C1 segment of cervical spinal cord (tissue), 14 donors: Measurements from ENCODE around the gene CCDC57.
"Not testable (repeated sequence)": the region's sequence is repeated elsewhere in the genome, so short reads cannot be mapped to it uniquely, and the experiment has no call there.

Experiments
- DNase-seq, 14 donors: peaks; one replicate each; lab custom pipeline; 2025; lab: John Stamatoyannopoulos, UW

The CCDC57 gene

DNA sequence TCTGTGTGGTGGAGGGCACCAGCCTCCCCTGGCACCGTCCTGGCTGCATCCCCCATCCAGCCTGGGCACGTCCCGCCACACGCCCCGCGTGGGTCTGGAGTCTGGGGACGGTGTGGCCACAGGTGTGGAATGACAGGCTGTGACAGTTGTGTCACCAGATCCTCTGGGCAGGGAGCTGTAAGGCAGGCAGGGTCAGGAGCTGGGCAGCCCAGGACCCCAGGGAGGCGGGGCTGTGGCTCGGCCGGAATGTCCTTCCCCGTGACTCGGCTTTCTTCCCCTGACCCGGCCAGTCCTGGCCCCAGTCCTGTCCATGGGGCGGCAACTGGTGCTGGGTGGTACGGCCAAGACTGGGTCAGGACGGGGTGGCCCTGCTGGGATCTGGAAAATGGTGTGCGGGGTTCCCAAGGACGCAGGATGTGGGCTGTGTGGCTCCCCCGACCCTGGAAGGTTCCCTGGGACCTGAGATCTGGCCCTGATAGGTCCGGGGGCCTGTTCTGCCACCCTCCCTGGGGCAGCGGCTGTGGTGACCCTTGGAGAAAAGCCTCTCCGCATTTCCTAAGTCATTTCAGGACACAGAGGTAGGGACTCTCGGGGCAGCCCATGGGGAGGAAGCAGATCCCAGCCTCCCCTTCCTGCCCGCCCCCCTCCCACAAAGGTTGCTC lies 12.9 kb upstream of the CCDC57 start:
- no peak for DNase-seq

DNA sequence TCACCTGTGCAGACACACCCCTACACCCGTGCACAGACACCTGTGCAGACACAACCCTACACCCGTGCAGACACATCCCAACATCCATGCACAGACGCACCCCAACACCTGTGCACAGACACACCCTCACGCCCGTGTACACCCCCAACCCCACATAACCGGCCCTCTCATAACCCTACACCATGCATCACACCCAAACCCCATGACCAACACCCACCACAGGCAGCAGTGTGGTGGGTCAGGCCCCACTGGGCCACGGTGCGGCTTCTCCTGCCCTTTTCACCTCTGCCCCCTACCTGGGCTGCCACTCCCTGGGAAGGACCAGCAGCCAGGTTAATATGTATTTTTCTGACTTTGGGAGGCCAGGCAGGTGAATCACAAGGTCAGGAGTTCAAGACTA lies 12.0 kb upstream of the CCDC57 start:
- no peak for DNase-seq

DNA sequence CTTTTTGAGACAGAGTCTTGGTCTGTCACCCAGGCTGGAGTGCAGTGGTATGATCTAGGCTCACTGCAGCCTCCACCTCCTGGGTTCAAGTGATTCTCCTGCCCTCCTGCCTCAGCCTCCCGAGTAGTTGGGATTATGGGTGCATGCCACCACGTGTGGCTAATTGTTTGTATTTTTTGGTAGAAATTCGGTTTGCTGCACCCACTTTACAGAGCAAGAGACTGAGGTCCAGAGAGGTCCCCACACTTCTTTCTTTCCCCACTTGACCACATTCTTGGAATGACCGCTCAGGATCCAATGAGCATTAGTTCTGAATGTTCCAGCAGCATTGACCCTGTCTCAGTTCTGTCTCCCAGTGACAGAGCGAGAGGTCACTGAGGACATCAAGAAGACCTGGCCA lies 10.9 kb upstream of the CCDC57 start:
- no peak for DNase-seq

DNA sequence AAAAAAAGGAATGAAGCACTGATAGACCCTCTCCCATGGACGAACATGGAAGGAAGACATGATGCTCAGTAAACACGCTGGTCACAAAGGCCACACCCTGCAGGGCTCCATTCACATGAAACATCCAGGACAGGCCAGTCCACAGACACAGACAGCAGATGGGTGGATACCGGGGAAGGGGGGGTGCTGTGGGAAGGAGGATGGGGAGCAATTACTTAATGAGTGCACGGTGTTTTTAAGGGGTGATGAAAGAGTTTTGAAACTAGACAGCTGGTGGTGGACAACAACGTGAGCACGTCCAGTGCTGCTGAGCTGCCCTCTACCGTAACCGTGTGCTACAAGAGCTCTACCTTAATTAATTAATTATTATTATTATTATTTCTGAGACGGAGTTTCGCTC lies 10.2 kb upstream of the CCDC57 start:
- no peak for DNase-seq

DNA sequence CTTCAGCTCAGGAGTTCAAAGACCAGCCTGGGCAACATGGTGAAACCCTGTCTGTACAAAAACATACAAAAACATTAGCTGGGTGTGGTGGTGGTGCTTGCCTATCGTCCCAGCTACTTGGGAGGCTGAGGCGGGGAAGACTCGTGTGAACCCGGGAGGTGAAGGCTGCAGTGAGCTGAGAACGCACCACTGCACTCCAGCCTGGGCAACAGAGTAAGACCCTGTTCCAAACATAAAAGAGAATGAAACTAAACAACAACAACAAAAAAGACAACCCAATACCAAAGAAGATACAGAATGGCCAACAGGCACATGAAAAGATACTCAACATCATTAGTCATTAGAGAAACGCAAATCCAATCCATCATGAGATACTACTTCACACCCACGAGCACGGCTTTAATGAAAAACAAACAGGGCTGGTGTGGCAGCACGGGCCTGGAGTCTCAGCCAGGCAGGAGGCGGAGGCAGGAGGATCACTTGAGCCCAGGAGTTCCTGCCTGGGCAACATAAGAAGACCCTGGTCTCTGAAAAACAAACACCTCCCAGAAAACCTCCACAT lies 8.8 kb upstream of the CCDC57 start:
- DNase-seq, result no peak

DNA sequence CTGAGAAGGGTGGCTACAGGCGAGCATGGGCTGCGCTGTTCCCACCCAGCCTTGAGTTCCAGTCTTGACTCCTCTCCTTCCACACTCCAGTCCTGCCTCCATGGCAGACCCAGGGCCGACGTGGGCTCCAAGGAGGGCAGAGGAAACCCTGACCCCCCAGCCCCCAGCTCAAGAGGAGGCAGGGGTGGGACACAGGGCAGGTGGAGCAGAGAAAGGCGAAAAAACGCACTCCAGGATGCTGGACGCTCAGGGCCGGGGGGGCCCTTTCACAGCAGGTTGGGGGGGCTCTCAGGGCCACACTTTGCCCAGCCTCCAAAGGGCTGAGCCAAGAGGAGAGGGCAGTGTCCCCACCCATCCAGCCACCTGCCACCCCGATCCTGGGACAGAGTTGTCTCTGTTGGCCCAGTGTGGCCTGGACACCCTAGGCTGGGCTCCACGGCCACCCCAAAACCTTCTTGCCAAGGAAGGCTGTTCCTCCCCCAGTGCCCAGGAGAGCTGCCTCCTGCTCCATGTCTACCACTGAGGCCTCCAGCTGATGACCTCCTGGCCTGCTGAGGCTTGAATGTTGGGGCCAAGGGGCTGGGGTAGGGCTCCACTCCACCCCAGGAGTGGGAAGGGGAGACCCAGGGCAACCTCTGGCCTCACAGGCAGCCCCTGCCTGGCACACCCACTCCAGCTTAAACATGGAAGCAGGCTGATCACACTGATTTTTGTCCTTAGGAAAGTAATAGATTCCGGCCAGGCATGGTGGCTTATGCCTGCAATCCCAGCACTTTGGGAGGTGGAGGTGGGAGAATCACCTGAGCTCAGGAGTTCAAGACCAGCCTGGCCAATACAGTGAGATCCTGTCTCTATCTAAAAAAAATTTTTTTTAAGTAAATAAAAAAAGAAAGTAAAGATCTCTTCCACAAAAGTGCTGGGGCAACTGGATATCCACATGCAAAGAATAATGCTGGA lies 7.4 kb upstream of the CCDC57 start:
- no peak for DNase-seq

DNA sequence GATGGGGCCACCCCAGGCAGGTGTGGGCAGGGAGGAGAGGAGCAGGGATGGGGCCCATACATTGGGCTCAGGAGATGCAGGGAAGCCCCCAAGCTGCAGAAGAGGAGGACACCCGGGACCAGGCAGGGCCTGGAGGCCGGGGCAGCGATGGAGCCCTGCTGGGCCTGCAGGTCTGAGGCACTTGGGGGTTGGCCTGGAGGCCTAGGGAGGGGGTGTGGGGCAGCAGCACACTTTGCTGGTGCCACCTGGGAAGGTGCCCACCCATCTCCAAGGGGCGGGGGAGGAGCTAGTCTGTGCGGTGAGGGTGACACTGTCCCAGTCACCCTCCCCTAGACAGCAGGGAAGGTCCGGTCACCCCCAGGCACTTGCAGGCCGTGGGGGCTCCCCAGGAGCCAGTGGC lies 6.4 kb upstream of the CCDC57 start:
- no peak for DNase-seq

DNA sequence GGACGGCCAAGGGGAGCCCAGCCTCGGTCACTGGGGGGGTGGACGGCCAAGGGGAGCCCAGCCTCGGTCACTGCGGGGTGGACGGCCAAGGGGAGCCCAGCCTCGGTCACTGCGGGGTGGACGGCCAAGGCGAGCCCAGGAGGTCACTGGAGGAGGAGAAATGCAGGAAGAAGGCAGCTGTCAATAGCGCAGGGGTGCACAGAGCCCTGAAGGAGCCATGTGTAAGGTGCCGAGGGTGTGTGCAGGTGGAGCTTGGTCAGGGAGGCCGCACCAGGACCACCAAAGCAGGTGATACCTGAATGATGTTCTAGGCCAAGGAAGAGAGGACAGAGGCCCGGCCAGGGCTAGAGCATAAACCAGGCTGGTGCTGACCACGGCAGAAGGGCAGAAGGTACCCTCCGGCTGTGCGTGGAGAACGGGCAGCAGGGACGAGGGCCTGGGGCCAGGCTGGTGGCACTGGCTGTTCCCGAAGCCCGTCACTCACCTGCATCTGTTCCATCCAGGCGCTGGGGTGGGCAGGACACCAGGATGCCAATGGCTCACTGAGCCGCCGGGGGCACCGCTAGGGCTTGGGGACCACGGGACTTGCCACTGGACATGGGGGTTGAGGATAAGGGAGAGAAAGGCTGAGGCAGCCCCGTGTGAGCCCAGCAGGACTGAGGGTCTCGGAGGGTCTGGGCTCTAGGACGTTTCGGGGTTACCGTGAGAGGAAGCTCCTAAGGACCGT lies 5.9 kb upstream of the CCDC57 start:
- no peak for DNase-seq

GRCh38 chr17:82217530-82218204 lies 5.0 kb upstream of the CCDC57 start:
- DNase-seq, result peak in 6 of 14 donors; percentile 26 to 77 (median 35)

GRCh38 chr17:82217120-82217529 lies 4.5 kb upstream of the CCDC57 start:
- DNase-seq, result peak in 1 of 14 donors; percentile 45

- DNase-seq, result peak in 10 of 14 donors; percentile 6 to 67 (median 39)
These were observed 3.9 kb upstream of the CCDC57 start for GRCh38 chr17:82216301-82217119.

GRCh38 chr17:82215972-82216300 lies 3.3 kb upstream of the CCDC57 start:
- DNase-seq, result no peak

GRCh38 chr17:82215095-82215971 lies 2.7 kb upstream of the CCDC57 start:
- DNase-seq, result no peak

- no peak for DNase-seq
These were observed 1.5 kb upstream of the CCDC57 start for GRCh38 chr17:82214012-82214628.

GRCh38 chr17:82213251-82214011 lies 789 bp upstream of the CCDC57 start:
- DNase-seq, result peak in 5 of 14 donors; percentile 23 to 79 (median 43)

DNA sequence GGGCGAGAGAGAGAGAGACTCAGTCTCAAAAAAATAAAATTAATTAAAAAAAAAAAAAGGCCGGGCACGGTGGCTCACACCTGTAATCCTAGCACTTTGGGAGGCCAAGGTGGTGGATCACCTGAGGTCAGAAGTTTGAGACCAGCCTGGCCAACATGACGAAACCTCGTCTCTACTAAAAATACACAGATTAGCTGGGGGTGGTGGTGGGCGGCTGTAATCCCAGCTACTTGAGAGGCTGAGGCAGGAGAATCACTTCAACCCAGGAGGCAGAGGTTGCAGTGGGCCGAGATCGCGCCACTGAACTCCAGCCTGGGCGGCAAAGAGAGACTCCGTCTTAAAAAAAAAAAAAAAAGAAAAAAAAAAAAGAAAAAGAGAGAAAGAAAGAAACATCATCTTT lies 2.0 kb downstream of the CCDC57 start:
- DNase-seq, result not testable (repeated sequence)

- peak in 12 of 14 donors; percentile 26 to 71 (median 54) for DNase-seq
These were observed 6.7 kb downstream of the CCDC57 start for GRCh38 chr17:82205720-82206508.
